ENCODE measurements around the gene HACD1.

Gene HACD1

DNA sequence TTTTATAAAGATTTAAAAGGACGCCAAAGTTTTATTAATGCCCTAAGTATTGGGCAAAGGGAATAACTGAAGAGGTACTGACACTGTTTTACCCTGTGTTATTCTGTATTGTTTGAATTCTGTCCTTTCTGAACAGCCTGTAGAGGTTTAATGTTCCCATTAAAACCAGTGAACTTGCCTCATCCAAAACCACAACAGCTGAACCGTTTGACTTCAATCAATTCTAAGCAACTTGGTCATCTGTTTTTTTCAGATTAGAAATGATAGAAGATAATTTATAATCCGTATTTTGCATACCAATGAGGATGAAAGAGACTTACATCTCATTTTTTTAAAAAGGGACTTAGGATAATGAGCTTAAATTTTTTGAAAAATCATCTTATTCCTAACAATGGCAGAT, 40.4 kb downstream of the HACD1 start:
- DNase-seq, result no peak

DNA sequence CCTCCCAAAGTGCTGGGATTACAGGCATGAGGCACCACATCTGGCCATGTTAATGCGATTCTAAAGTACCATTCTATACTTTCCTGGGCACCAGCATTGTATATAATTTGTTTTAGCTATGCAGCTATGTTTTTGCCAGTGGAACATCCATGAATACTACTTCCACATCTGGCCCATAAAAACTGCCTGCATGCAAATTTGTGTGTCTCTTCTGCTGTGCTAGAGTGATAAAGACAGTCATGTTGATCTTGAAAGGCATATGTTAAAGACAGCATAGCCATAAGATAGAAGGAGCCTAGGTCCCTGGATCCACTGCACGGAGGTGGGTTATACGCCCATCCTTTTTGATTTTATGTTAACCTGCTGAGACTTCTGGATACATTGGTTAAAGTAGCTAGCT, 52.3 kb downstream of the HACD1 start:
- no peak for DNase-seq

DNA sequence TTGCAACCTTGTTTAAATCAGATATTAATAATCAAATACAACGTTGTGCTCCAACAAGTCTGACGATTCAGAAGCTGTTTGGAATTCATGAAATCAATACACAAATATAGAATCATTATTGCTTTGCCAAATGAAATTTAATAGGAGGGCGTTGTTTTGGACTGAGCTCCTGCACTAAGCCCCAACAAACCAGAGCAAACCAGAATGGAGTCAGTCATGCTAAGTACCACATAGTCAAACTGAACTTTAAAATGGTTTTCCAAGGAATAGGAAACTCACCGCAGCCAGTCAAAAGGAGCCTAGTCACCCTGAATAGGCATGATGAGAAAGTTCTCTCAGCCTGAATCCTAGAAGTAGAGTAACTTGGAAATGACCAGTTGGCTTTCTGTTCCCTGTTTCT, 53.7 kb downstream of the HACD1 start:
- no peak for DNase-seq

DNA sequence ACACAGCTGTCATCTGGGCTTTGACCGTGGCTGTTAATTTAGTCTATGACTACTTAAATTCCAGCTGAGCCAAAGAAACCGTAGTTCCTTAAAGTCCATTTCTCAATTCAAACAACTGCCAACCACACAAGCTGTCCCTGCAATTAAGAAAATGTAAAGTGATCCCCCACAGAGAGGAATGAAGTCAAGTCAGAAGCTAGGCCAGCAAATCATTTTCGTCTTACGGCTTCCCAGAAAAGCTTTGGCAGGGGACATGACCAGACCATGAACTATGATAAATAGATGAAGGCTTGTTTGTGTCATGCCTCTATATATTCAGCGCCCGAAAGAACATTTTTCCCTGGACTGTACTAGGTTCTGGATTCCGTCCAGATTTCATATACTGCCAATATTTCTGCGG, 54.6 kb downstream of the HACD1 start:
- peak; percentile 74 for DNase-seq

DNA sequence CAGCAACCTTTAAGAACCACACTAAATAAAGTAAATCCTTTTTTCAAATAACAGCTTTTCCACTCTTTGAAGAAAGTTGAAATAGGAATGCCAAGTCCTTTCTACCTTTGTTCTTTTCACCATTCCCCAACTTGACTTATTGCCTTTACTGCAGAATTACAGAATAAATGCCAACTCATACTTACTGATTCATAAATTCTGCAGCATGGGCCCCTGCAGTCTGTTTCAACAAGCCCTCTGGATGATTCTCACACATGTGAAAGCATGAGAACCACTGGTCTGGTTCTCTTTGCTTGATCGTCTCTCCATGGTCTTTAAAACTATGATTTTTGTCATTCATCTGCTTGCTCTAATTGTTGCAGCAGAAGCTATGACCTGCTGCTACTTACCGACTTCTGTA, 56.1 kb downstream of the HACD1 start:
- DNase-seq, result no peak

DNA sequence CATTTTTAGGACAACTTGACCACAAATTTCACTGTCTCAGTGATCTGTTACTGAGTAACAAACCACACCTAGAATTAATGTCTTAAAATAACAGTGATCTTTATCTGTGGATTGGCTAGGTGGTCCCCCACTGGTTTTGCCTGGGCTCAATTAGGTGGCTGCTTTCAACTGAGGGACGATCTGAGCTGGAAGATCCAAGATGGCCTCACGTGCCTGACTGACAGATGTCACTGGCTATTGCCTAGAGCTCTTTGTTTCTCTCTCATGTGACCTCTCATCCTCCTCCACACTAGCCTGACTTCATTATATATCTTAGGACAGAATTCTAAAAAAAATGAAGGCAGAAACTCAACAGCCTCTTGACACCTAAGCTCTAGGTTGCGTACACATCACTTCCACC, 59.7 kb downstream of the HACD1 start:
- no peak for DNase-seq

DNA sequence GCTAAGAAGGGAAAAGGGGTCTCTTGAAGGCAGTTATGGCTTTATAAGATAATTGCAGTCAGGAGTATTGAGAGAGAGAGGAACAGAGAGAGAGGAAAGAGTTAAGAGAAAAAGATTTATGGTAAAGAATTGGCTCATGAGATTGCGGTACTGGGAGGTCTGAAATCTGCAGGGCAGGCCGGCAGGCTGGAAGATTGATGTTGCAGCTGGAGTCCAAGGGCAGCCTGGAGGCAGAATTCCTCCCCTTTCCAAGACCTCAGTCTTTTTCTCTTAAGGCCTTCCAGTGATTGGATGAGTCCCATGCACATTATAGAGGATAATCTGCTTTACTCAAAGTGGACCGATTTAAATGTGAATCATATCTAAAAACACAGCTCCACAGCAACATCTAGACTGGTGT, 68.4 kb downstream of the HACD1 start:
- peak; percentile 54 for DNase-seq

DNA sequence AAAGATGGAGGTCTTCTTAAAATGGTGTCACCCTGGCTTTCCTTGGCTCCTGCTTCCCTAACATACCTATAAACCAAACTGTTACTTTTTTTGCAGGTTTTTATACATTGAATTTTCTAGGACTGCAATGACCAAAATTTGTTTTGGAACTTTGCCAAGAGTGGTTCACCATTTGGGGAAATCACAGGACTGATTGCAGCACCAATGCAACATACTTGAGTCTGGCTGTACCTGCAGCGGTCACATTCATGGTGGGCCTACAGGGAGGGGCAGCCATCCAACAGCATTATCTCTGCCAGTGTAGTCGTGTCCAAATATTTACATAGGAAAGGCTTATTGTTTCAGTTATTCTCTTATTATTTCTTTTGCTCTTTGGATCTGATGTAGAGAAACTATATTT, 69.0 kb downstream of the HACD1 start:
- peak; percentile 23 for DNase-seq

DNA sequence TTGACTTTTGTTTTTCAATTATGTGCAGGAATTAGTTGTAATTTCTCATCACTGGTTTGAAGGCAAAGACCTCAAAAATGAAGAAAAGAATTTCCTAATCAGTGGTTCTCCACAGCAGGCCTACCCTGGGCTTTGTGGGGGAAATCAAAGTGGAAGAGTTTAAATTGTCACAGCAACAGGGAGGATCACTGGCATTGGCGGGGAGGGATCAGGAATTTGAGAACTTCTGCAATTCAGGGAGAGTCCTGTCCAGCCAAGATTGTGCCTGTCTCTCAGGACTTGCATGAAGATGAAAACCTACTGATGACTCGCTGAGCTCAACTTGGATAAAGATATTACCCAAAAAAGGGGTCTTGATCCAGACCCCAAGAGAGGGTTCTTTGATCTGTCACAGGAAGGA, 70.1 kb downstream of the HACD1 start:
- DNase-seq, result no peak

DNA sequence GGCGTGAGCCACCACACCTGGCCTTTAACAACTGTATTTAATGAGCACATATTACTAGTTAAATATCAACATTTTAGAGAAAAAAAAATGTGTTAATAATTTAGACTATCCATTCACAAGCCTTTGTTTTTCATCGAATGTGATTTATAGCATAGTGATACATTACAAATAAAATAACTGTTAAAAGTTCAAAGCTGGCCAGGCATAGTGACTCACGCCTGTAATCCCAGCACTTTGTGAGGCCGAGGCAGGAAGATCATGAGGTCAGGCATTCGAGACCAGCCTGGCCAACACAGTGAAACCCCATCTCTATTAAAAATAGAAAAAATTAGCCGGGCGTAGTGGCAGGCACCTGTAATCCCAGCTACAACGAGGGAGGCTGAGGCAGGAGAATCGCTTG, 72.7 kb downstream of the HACD1 start:
- no peak for DNase-seq

All from femur (tissue), 1 donor.